AG08396 (cell line): ENCODE measurements around the gene LIMS4.
"Not testable (repeated sequence)": the region's sequence is repeated elsewhere in the genome, so short reads cannot be mapped to it uniquely, and the experiment has no call there.

Experiments used
- DNase-seq: peaks from one replicate; pipeline ENCODE4 v3.0.0; 2012; ENCODE audit warnings: low spot score, mixed read lengths

Gene LIMS4

GRCh38 chr2:110450951-110451350 lies 21.7 kb downstream of the LIMS4 start:
- DNase-seq, result not testable (repeated sequence)

- DNase-seq, result not testable (repeated sequence)
Observed at GRCh38 chr2:110449127-110449947, 23.3 kb downstream of the LIMS4 start.

GRCh38 chr2:110446644-110447043 lies 26.0 kb downstream of the LIMS4 start:
- not testable (repeated sequence) for DNase-seq

GRCh38 chr2:110443305-110444005 lies 29.2 kb downstream of the LIMS4 start:
- not testable (repeated sequence) for DNase-seq

- DNase-seq, result not testable (repeated sequence)
Observed at GRCh38 chr2:110441905-110442304, 30.7 kb downstream of the LIMS4 start.

- not testable (repeated sequence) for DNase-seq
Observed at GRCh38 chr2:110434565-110434964, 38.1 kb downstream of the LIMS4 start.

- DNase-seq, result not testable (repeated sequence)
Observed at GRCh38 chr2:110425725-110426124, 46.9 kb downstream of the LIMS4 start.

- DNase-seq, result not testable (repeated sequence)
Observed at GRCh38 chr2:110424421-110424820, 48.2 kb downstream of the LIMS4 start.

- DNase-seq, result not testable (repeated sequence)
Observed at GRCh38 chr2:110423574-110423962, 49.0 kb downstream of the LIMS4 start.

GRCh38 chr2:110422852-110423573 lies 49.6 kb downstream of the LIMS4 start:
- DNase-seq, result not testable (repeated sequence)

GRCh38 chr2:110420641-110421354 lies 51.8 kb downstream of the LIMS4 start:
- DNase-seq, result not testable (repeated sequence)

- DNase-seq, result not testable (repeated sequence)
Observed at GRCh38 chr2:110407142-110407541, 65.5 kb downstream of the LIMS4 start.

GRCh38 chr2:110404988-110405387 lies 67.6 kb downstream of the LIMS4 start:
- DNase-seq, result not testable (repeated sequence)

- not testable (repeated sequence) for DNase-seq
Observed at GRCh38 chr2:110404246-110404645, 68.4 kb downstream of the LIMS4 start.

- not testable (repeated sequence) for DNase-seq
Observed at GRCh38 chr2:110401001-110401618, 71.5 kb downstream of the LIMS4 start.

- not testable (repeated sequence) for DNase-seq
Observed at GRCh38 chr2:110399378-110399777, 73.2 kb downstream of the LIMS4 start.

GRCh38 chr2:110395990-110396389 lies 76.6 kb downstream of the LIMS4 start:
- DNase-seq, result not testable (repeated sequence)
